ENCODE data around the gene PRDX2.

- no peak for TF ChIP-seq POLR2A (IDR thresholded peaks at IDR 0.05; ENCODE audit: low read length)
- TF ChIP-seq GATA1 (IDR thresholded peaks at IDR 0.05; ENCODE audit: low read depth, low read length) = no peak
Observed at GRCh38 chr19:12828494-12828893, 26.9 kb upstream of the PRDX2 start.
